SH-SY5Y (cell line): Measurements from ENCODE around the gene AP3B2.

Source experiments
- GATA2 ChIP-seq: IDR thresholded peaks from 2 replicates; pipeline ENCODE4 v1.6.1; 2011; ENCODE audit warnings: mild to moderate bottlenecking, low read depth, low read length
- GATA3 ChIP-seq: IDR thresholded peaks from 2 replicates; pipeline ENCODE4 v1.6.1; 2011; ENCODE audit warnings: low read depth, mild to moderate bottlenecking, low read length, moderate library complexity

AP3B2 gene

GRCh38 chr15:82709421-82710207 is at the start of gene AP3B2:
Gene AP3B2, minus strand, starts transcription at chr15:82709875. Its CDS starts 169 bp downstream, at chr15:82709706.
- no peak for TF ChIP-seq GATA3
- no peak for TF ChIP-seq GATA2

- TF ChIP-seq GATA2: no peak
- TF ChIP-seq GATA3: no peak
Measured at GRCh38 chr15:82751308-82751707, 41.6 kb upstream of the AP3B2 start.

- TF ChIP-seq GATA2 (peak; percentile 30; the same call in 1 of the 2 replicates), GATA3 (no peak)
Measured at GRCh38 chr15:82750831-82751180, 41.1 kb upstream of the AP3B2 start.

- TF ChIP-seq GATA2: peak; percentile 63
- no peak for TF ChIP-seq GATA3
Measured at GRCh38 chr15:82749951-82750830, 40.5 kb upstream of the AP3B2 start.

GRCh38 chr15:82748315-82748714 is 38.6 kb upstream of the AP3B2 start:
- no peak for TF ChIP-seq GATA3
- no peak for TF ChIP-seq GATA2

- TF ChIP-seq GATA3 (no peak), GATA2 (no peak)
Measured at GRCh38 chr15:82743810-82744209, 34.1 kb upstream of the AP3B2 start.

GRCh38 chr15:82742134-82742533 is 32.5 kb upstream of the AP3B2 start:
- TF ChIP-seq GATA3 (no peak), GATA2 (no peak)

- TF ChIP-seq GATA2: no peak
- TF ChIP-seq GATA3: no peak
Measured at GRCh38 chr15:82739086-82739485, 29.4 kb upstream of the AP3B2 start.

GRCh38 chr15:82737975-82738374 is 28.3 kb upstream of the AP3B2 start:
- no peak for TF ChIP-seq GATA3
- TF ChIP-seq GATA2: no peak

- TF ChIP-seq GATA2: no peak
- no peak for TF ChIP-seq GATA3
Measured at GRCh38 chr15:82731527-82731926, 21.9 kb upstream of the AP3B2 start.

GRCh38 chr15:82730022-82730530 is 20.4 kb upstream of the AP3B2 start:
- TF ChIP-seq GATA3: no peak
- TF ChIP-seq GATA2: no peak

GRCh38 chr15:82726816-82727215 is 17.1 kb upstream of the AP3B2 start:
- no peak for TF ChIP-seq GATA2
- TF ChIP-seq GATA3: no peak

- TF ChIP-seq GATA2 (no peak), GATA3 (no peak)
Measured at GRCh38 chr15:82715003-82715402, 5.3 kb upstream of the AP3B2 start.

- TF ChIP-seq GATA2 (no peak), GATA3 (no peak)
Measured at GRCh38 chr15:82714016-82714415, 4.3 kb upstream of the AP3B2 start.
